Cardiac muscle cell (in vitro differentiated cells and primary cell): ENCODE data around the gene IRAK3. TPM values are rescaled to one million over a fixed set of nuclear protein-coding genes. Genes with fewer than 3 reads are reported as not detected.

Experiments used
- DNase-seq, 2 donors: peaks; one replicate each; pipeline versions ENCODE4 v3.0.0 to v3.0.0-alpha.2; 2010 to 2017; ENCODE audit warnings: low read depth in 1 of 2, low spot score in 1 of 2
- H3K27ac ChIP-seq: fragments of 200-600 bp; sonication (generic); 2 replicates; pipeline ENCODE4 v1.5.1; 2016
- H3K27me3 ChIP-seq: fragments of 200-600 bp; sonication (generic); 2 replicates; pipeline ENCODE4 v1.6.0; 2016; ENCODE audit warnings: control low read depth
- H3K36me3 ChIP-seq: fragments of 200-600 bp; sonication (generic); 2 replicates; pipeline ENCODE4 v1.5.1; 2016; ENCODE audit warnings: control low read depth
- H3K4me1 ChIP-seq: fragments of 200-600 bp; sonication (generic); 2 replicates; pipeline ENCODE4 v1.8.1; 2017; ENCODE audit warnings: low read depth, mild to moderate bottlenecking, mixed run types
- H3K4me3 ChIP-seq: fragments of 200-600 bp; sonication (generic); 2 replicates; pipeline ENCODE4 v1.5.1; 2016; ENCODE audit warnings: mild to moderate bottlenecking
- H3K9me3 ChIP-seq: fragments of 200-600 bp; sonication (generic); 2 replicates; pipeline ENCODE4 v1.5.1; 2017; ENCODE audit warnings: low read depth, mild to moderate bottlenecking, control low read depth
- CTCF ChIP-seq: IDR thresholded peaks from 2 replicates; pipeline ENCODE4 v1.5.1; 2012; ENCODE audit warnings: low read depth, mild to moderate bottlenecking, low read length
- polyA plus RNA-seq: library from polyadenylated mRNA; unstranded; fragments of >200 nt; fragmentation: Nextera tagmentation; extraction: Ambion mirVana; gene quantifications from 2 replicates; pipeline ENCODE4 v1.2.1, GENCODE V29; 2016
- total RNA-seq: library from RNA; depleted of rRNA; stranded (reverse); fragments of >200 nt; gene quantifications from 2 replicates; pipeline ENCODE4 v1.2.3, GENCODE V29; 2016

IRAK3 gene
- total and polyA plus RNA-seq, 2 experiments from 2014 or later, result 0.11 to 0.27 TPM

- H3K27ac ChIP-seq, result no peak overlapping the region
- no peaks in the 10 kb centered on the region for H3K4me1 ChIP-seq
- no peak overlapping the region for H3K4me3 ChIP-seq
- H3K27me3 ChIP-seq, result no peaks in the 10 kb centered on the region
- H3K36me3 ChIP-seq, result no peaks in the 10 kb centered on the region
- no peaks in the 10 kb centered on the region for H3K9me3 ChIP-seq
- DNase-seq, result peak in 1 of 2 donors; percentile 74
- TF ChIP-seq CTCF, result no peak
Observed at GRCh38 chr12:66156654-66157053, 32.4 kb upstream of the IRAK3 start.

GRCh38 chr12:66159123-66159522 lies 29.9 kb upstream of the IRAK3 start:
- no peaks in the 10 kb centered on the region for H3K9me3 ChIP-seq
- H3K27me3 ChIP-seq, result no peaks in the 10 kb centered on the region
- no peak overlapping the region for H3K27ac ChIP-seq
- no peak overlapping the region for H3K4me3 ChIP-seq
- no peaks in the 10 kb centered on the region for H3K4me1 ChIP-seq
- no peak for DNase-seq
- no peaks in the 10 kb centered on the region for H3K36me3 ChIP-seq
- no peak for TF ChIP-seq CTCF

- Histone ChIP-seq H3K27ac (no peak overlapping the region), H3K9me3 (no peaks in the 10 kb centered on the region), H3K4me3 (no peak overlapping the region), H3K4me1 (no peaks in the 10 kb centered on the region), H3K36me3 (no peaks in the 10 kb centered on the region), H3K27me3 (no peaks in the 10 kb centered on the region)
- no peak for TF ChIP-seq CTCF
- no peak for DNase-seq
Observed at GRCh38 chr12:66160704-66161103, 28.3 kb upstream of the IRAK3 start.

- no peaks in the 10 kb centered on the region for H3K4me1 ChIP-seq
- no peak overlapping the region for H3K4me3 ChIP-seq
- no peaks in the 10 kb centered on the region for H3K27me3 ChIP-seq
- DNase-seq, result no peak
- H3K9me3 ChIP-seq, result no peaks in the 10 kb centered on the region
- no peak for TF ChIP-seq CTCF
- no peaks in the 10 kb centered on the region for H3K36me3 ChIP-seq
- no peak overlapping the region for H3K27ac ChIP-seq
Observed at GRCh38 chr12:66162701-66163100, 26.3 kb upstream of the IRAK3 start.

- TF ChIP-seq CTCF, result no peak
Observed at GRCh38 chr12:66163289-66163688, 25.7 kb upstream of the IRAK3 start.

GRCh38 chr12:66164349-66164821 lies 24.6 kb upstream of the IRAK3 start:
- Histone ChIP-seq H3K27me3 (no peaks in the 10 kb centered on the region), H3K36me3 (no peaks in the 10 kb centered on the region), H3K4me3 (no peak overlapping the region), H3K4me1 (no peaks in the 10 kb centered on the region), H3K27ac (no peak overlapping the region), H3K9me3 (no peaks in the 10 kb centered on the region)
- DNase-seq, result peak in 1 of 2 donors; percentile 48
- TF ChIP-seq CTCF, result no peak

More at GRCh38 chr12:66163289-66163688, 25.7 kb upstream of the IRAK3 start:
- Histone ChIP-seq H3K27me3 (no peaks in the 10 kb centered on the region), H3K9me3 (no peaks in the 10 kb centered on the region), H3K36me3 (no peaks in the 10 kb centered on the region), H3K4me1 (no peaks in the 10 kb centered on the region), H3K4me3 (no peak overlapping the region), H3K27ac (no peak overlapping the region)
- no peak for DNase-seq
